ENCODE data around the gene MFNG. TPM values are rescaled to one million over a fixed set of nuclear protein-coding genes. Genes with fewer than 3 reads are reported as not detected.

MFNG gene
- total RNA-seq, 2 donors from 2014 or later, result 9.9 to 19.5 TPM

DNA sequence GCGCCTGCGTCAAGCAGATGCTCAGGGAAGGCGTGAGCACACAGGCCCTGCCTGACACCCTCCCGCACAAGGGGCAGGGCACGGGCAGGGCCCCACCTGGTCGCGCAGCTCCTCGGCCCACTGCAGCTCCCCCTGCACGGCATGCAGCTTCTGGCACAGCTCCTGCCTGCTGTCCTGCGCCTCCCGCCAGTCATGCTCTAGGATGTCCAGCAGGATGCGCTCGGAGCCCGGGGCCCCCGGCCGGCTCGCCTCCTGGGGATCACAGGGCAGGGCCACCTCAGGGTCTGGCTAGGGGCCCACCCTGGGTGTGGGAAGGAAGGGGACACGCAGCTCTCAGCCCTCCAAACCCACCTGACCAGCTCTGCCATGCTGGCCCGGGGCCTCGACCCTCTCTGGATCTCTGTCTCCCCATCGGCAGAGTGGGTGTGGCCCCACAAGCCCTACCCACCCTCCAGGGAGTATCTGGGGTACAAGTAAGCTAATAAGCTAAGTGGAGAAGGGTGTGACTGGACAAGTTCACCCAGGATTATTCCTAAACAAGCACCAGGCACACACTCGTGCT lies 22.3 kb upstream of the MFNG start:
- Histone ChIP-seq H3K27me3 (no peaks in the 10 kb centered on the region), H3K4me1 (peaks cover 0 to 52% of the 10 kb centered on the region in 2 donors), H3K4me3 (no peak overlapping the region), H3K27ac (peak overlapping the region; percentile 53 to 56), H3K36me3 (no peaks in the 10 kb centered on the region), H3K9me3 (no peaks in the 10 kb centered on the region)
- no peak for DNase-seq (ENCODE audit: low spot score)
- TF ChIP-seq, protein P1, sequence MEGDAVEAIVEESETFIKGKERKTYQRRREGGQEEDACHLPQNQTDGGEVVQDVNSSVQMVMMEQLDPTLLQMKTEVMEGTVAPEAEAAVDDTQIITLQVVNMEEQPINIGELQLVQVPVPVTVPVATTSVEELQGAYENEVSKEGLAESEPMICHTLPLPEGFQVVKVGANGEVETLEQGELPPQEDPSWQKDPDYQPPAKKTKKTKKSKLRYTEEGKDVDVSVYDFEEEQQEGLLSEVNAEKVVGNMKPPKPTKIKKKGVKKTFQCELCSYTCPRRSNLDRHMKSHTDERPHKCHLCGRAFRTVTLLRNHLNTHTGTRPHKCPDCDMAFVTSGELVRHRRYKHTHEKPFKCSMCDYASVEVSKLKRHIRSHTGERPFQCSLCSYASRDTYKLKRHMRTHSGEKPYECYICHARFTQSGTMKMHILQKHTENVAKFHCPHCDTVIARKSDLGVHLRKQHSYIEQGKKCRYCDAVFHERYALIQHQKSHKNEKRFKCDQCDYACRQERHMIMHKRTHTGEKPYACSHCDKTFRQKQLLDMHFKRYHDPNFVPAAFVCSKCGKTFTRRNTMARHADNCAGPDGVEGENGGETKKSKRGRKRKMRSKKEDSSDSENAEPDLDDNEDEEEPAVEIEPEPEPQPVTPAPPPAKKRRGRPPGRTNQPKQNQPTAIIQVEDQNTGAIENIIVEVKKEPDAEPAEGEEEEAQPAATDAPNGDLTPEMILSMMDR (IDR thresholded peaks at IDR 0.05), result peak in 1 of 2 donors; percentile 41

DNA sequence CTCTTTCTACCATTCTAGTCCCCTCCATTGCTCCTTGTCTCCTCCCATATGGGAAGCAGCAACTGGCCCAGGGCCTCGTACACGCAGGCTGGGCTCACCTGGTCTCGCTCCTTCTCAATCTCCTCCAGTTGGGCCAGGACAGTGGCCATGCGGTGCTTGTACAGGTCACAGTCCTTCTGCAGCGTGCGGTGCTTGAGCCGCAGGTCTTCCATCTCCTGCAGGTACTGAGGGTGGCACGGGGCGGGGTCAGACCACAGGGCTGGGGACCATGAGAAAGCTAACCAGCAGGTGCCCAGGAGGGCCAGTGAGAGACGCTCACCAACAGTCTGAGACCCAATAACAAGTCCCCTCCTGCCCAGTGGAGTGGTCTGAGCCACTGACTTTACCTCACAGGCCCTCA lies 21.5 kb upstream of the MFNG start:
- H3K4me3 ChIP-seq, result no peak overlapping the region
- no peaks in the 10 kb centered on the region for H3K36me3 ChIP-seq
- H3K4me1 ChIP-seq, result peaks cover 0 to 57% of the 10 kb centered on the region in 2 donors
- H3K9me3 ChIP-seq, result no peaks in the 10 kb centered on the region
- H3K27me3 ChIP-seq, result no peaks in the 10 kb centered on the region
- TF ChIP-seq, protein P1 (IDR thresholded peaks at IDR 0.05), result no peak
- no peak overlapping the region for H3K27ac ChIP-seq
- DNase-seq (ENCODE audit: low spot score), result no peak

DNA sequence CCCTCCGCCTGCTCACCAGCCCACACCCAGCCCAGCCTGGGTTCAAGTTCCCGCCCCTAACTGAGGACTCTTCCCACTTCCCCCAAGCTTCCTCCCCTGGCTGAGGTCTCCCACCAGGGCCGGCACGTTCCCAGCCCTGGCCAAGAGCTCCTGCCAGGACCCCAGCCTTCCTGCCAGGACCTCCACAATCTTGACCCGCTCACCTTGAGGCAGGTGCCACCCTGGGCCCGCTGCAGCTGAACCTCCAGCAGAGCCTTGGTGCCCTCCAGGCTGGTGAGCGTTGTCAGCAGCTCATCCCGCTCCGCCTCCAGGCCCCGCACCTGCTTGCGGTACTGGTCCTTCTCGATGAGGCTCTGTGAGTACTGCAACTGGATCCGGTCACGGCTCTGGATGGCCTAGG lies 19.8 kb upstream of the MFNG start:
- Histone ChIP-seq H3K9me3 (no peaks in the 10 kb centered on the region), H3K27ac (no peak overlapping the region), H3K36me3 (no peaks in the 10 kb centered on the region), H3K27me3 (no peaks in the 10 kb centered on the region), H3K4me3 (no peak overlapping the region), H3K4me1 (peaks cover 0 to 62% of the 10 kb centered on the region in 2 donors)
- TF ChIP-seq, protein P1 (IDR thresholded peaks at IDR 0.05), result no peak
- DNase-seq (ENCODE audit: low spot score), result no peak

DNA sequence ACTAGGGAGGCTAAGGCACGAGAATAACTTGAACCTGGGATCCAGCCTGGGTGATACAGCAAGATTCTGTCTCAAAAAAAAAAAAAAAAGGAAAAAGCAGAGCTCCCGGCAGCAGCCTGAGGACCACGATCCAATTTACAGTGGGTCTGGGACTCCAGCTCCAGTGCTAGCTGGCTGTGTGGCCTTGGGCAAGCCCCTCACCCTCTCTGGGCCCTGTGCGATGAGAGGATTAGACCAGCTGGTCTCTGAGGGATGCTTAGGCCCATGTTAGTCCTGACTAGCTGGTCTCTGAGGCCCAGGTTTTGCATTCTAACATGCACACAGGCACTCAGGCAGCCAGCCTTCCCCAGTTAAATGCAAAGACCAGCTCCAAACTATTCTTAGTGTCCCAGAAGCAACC lies 19.4 kb upstream of the MFNG start:
- no peak overlapping the region for H3K27ac ChIP-seq
- H3K27me3 ChIP-seq, result no peaks in the 10 kb centered on the region
- H3K4me1 ChIP-seq, result peaks cover 0 to 65% of the 10 kb centered on the region in 2 donors
- H3K36me3 ChIP-seq, result no peaks in the 10 kb centered on the region
- no peak for DNase-seq (ENCODE audit: low spot score)
- H3K4me3 ChIP-seq, result no peak overlapping the region
- TF ChIP-seq, protein P1 (IDR thresholded peaks at IDR 0.05), result no peak
- no peaks in the 10 kb centered on the region for H3K9me3 ChIP-seq

DNA sequence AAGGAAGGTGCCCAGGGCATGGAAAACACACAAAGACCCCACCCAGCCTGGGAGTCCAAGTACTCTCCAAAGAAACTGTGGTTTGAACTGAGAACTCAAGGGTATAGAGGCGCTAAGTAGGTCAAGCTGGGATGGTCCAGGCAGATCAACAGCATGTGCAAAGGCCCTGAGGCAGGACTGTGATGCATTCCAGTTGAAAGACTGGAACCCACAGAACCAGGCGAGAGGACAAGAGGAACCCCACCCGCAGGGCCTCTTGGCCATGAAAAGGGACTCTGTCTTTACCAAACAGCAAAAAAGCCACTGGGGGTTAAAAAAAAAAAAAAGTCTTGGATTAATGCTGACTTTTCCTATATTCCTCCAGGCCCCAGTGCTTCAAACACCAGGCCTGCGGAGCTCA lies 18.8 kb upstream of the MFNG start:
- H3K36me3 ChIP-seq, result no peaks in the 10 kb centered on the region
- H3K27ac ChIP-seq, result no peak overlapping the region
- DNase-seq (ENCODE audit: low spot score), result no peak
- H3K27me3 ChIP-seq, result no peaks in the 10 kb centered on the region
- TF ChIP-seq, protein P1 (IDR thresholded peaks at IDR 0.05), result no peak
- peaks cover 0 to 65% of the 10 kb centered on the region in 2 donors for H3K4me1 ChIP-seq
- no peaks in the 10 kb centered on the region for H3K9me3 ChIP-seq
- H3K4me3 ChIP-seq, result no peak overlapping the region

DNA sequence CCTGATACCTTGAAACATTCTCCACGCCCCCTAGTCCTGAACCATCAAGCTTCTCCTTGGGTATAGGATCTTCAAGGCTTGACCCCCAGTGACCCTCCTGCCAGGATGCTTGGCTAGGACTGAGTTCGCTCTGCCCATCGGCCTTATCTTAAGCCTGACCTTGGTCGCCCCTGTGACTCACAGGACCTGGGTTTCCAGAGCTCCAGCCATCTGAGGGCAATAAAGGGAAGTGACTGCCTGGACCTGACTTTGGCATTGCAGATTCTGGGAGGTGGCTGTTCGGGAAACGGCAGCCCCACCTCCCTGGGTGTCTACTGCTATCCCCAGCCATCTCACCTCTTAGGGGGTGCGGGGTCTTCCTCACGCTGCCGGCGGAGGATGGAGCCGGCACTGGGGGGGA lies 17.7 kb upstream of the MFNG start:
- peak overlapping the region in 1 of 2 donors; percentile 43 for H3K27ac ChIP-seq

More for the DNA sequence above, 17.7 kb upstream of the MFNG start:
- H3K4me3 ChIP-seq, result no peak overlapping the region
- no peaks in the 10 kb centered on the region for H3K36me3 ChIP-seq
- no peaks in the 10 kb centered on the region for H3K27me3 ChIP-seq
- TF ChIP-seq, protein P1 (IDR thresholded peaks at IDR 0.05), result no peak
- no peak for DNase-seq (ENCODE audit: low spot score)
- H3K4me1 ChIP-seq, result peaks cover 0 to 65% of the 10 kb centered on the region in 2 donors
- H3K9me3 ChIP-seq, result no peaks in the 10 kb centered on the region
